Peyer's patch (tissue), 4 donors: ENCODE data around the gene MTERF1.

Source experiments
- POLR2A ChIP-seq, 2 donors: fragments of 450-650 bp; IDR thresholded peaks; one replicate each; pipeline ENCODE4 v1.5.1; 2017; ENCODE audit warnings: antibody characterized with exemption in 2 of 2, mild to moderate bottlenecking in 2 of 2, moderate library complexity in 2 of 2
- TF ChIP-seq, protein P1 (sequence below), 6 experiments: fragments of 450-650 bp in 4 of 6; fragments of 200-600 bp in 2 of 6; sonication (generic) in 1 of 6; IDR thresholded peaks; one replicate each; pipeline ENCODE4 v1.5.1; 2017 to 2019; ENCODE audit warnings: antibody characterized with exemption in 6 of 6, mild to moderate bottlenecking in 3 of 6, moderate library complexity in 1 of 6

DNA sequence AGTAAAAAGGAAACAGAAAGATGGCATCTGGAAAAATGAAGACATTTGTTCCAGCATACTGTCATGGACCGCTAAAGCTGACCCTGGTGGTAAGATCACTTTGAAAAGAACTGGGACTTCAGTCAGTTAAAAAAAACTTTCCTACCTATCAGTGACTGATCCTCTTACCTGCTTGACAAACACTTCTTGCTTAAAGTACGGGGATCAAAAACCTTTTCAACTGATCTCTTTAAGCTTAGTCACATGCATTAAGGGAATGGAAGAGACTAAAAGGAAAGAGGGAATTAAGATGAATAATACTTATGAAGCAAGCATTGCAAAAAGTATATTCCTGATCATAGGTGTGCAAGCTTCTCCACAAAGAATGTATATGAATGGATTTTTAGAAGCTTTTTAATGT, 42.1 kb downstream of the MTERF1 start:
- TF ChIP-seq, protein P1, sequence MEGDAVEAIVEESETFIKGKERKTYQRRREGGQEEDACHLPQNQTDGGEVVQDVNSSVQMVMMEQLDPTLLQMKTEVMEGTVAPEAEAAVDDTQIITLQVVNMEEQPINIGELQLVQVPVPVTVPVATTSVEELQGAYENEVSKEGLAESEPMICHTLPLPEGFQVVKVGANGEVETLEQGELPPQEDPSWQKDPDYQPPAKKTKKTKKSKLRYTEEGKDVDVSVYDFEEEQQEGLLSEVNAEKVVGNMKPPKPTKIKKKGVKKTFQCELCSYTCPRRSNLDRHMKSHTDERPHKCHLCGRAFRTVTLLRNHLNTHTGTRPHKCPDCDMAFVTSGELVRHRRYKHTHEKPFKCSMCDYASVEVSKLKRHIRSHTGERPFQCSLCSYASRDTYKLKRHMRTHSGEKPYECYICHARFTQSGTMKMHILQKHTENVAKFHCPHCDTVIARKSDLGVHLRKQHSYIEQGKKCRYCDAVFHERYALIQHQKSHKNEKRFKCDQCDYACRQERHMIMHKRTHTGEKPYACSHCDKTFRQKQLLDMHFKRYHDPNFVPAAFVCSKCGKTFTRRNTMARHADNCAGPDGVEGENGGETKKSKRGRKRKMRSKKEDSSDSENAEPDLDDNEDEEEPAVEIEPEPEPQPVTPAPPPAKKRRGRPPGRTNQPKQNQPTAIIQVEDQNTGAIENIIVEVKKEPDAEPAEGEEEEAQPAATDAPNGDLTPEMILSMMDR (IDR thresholded peaks at IDR 0.05), result no peak
- TF ChIP-seq POLR2A (IDR thresholded peaks at IDR 0.05), result no peak
